ENCODE results near the gene PDK2.
A peak's percentile ranks its signal among the peaks of the same experiment; 100 is the strongest.

The PDK2 gene

GRCh38 chr17:50078430-50078829, 16.7 kb upstream of the PDK2 start:
- no peak for DNase-seq (ENCODE audit: low read depth in 2 of 2)

- DNase-seq (ENCODE audit: low read depth in 2 of 2) = no peak
Observed at GRCh38 chr17:50079334-50080095, 15.6 kb upstream of the PDK2 start.

- no peak for DNase-seq (ENCODE audit: low read depth in 2 of 2)
Observed at GRCh38 chr17:50080096-50080480, 15.1 kb upstream of the PDK2 start.

- no peak for DNase-seq (ENCODE audit: low read depth in 2 of 2)
Observed at GRCh38 chr17:50080827-50081226, 14.3 kb upstream of the PDK2 start.

- DNase-seq (ENCODE audit: low read depth in 2 of 2) = no peak
Observed at GRCh38 chr17:50081757-50082156, 13.4 kb upstream of the PDK2 start.

- DNase-seq (ENCODE audit: low read depth in 2 of 2) = peak; percentile 46 to 60
Observed at GRCh38 chr17:50087246-50087911, 7.8 kb upstream of the PDK2 start.

GRCh38 chr17:50087912-50088405, 7.2 kb upstream of the PDK2 start:
- DNase-seq (ENCODE audit: low read depth in 2 of 2) = no peak

GRCh38 chr17:50088952-50089825, 6.0 kb upstream of the PDK2 start:
- no peak for DNase-seq (ENCODE audit: low read depth in 2 of 2)

GRCh38 chr17:50090071-50090470, 5.1 kb upstream of the PDK2 start:
- DNase-seq (ENCODE audit: low read depth in 2 of 2) = no peak

- DNase-seq (ENCODE audit: low read depth in 2 of 2) = no peak
Observed at GRCh38 chr17:50090971-50091917, 3.9 kb upstream of the PDK2 start.

- no peak for DNase-seq (ENCODE audit: low read depth in 2 of 2)
Observed at GRCh38 chr17:50091918-50092285, 3.2 kb upstream of the PDK2 start.

GRCh38 chr17:50093246-50093645, 1.9 kb upstream of the PDK2 start:
- no peak for DNase-seq (ENCODE audit: low read depth in 2 of 2)

GRCh38 chr17:50093807-50094206, 1.3 kb upstream of the PDK2 start:
- no peak for DNase-seq (ENCODE audit: low read depth in 2 of 2)

- peak; percentile 81 to 92 for DNase-seq (ENCODE audit: low read depth in 2 of 2)
Observed at GRCh38 chr17:50094243-50094752, 853 bp upstream of the PDK2 start.

GRCh38 chr17:50095626-50096037, 481 bp downstream of the PDK2 start:
- no peak for DNase-seq (ENCODE audit: low read depth in 2 of 2)

- DNase-seq (ENCODE audit: low read depth in 2 of 2) = no peak
Observed at GRCh38 chr17:50096092-50096491, 941 bp downstream of the PDK2 start.

GRCh38 chr17:50096758-50097157, 1.6 kb downstream of the PDK2 start:
- DNase-seq (ENCODE audit: low read depth in 2 of 2) = no peak

GRCh38 chr17:50097455-50097854, 2.3 kb downstream of the PDK2 start:
- no peak for DNase-seq (ENCODE audit: low read depth in 2 of 2)

- no peak for DNase-seq (ENCODE audit: low read depth in 2 of 2)
Observed at GRCh38 chr17:50097926-50098325, 2.8 kb downstream of the PDK2 start.

GRCh38 chr17:50098583-50098982, 3.4 kb downstream of the PDK2 start:
- no peak for DNase-seq (ENCODE audit: low read depth in 2 of 2)

- DNase-seq (ENCODE audit: low read depth in 2 of 2) = no peak
Observed at GRCh38 chr17:50099003-50099402, 3.9 kb downstream of the PDK2 start.
